HG03135 (cell line): ENCODE data around the gene MMP17.
"Not testable (repeated sequence)": the region's sequence is repeated elsewhere in the genome, so short reads cannot be mapped to it uniquely, and the experiment has no call there.

Experiments used
- ATAC-seq: cut with Tn5 transposase; IDR thresholded peaks from one replicate; pipeline ENCODE4 v1.9.1; 2021; ENCODE audit warnings: mild to moderate bottlenecking, moderate library complexity; ENCODE audit not compliant: unreplicated experiment

Gene MMP17

DNA sequence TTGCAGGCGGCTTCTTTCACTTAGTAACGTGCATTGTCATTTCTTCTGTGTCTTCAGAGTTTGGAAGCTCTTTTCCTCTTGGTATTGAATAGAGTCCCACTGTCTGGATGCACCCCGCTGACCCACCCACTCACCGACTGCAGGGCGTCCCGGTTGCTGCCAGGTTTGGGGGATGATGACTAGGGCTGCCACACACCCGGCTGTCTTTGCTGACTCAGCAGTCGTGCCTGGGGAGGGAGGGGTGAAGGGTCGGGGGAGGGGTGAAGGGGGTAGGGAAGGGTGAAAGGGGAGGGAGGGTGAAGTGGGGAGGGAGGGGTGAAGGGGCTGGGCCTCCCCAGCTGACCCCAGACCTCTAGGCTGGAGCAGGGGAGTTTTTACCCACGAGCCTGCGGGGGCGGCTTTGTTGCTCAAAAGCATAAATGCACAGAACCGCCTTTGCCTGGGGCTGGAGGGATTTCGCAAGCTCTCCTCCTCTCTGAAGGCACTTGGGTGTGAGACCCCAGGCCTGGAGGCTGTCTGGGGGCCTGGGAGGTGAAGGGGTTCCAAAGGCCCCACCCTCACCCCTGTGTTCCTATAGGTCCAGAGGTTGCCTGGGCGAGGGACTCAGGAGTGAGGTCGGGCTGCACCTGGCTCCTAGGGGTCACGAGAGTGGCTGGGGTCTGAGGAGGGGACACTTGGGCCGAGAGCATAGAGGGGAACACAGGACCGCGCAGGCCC lies 35.0 kb downstream of the MMP17 start:
- ATAC-seq: no peak

DNA sequence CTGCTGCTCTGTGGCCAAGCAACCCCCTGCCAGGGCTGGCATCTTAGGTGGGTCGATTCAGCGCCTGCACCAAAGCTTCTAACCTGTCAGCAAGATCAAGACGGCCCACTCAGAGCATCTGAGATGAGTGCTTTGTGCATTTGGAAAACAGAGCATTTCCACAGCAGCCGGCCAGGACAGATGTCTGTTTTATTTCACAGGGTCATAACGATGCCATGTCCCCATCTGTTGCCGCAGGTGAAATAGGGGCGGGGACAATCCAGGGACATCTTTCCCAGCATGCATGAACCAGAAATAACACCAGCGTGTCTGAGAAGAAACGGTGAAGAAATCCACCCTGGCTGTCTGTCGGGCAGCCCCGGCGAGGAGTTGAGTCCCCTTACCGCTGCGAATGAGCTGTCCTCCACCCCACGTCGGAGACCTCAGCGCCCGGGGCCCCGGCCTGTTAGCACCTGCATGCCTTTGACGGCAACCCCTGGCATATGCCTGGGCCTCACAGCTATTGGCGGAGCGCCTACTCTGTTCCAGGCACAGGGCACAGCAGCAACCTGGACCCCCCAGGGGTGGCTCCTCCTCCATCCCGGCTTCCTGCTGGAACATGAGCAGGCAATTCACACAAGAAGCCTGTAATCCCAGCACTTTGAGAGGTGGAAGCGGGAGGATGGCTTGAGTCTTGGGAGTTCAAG lies 35.7 kb downstream of the MMP17 start:
- ATAC-seq: no peak

DNA sequence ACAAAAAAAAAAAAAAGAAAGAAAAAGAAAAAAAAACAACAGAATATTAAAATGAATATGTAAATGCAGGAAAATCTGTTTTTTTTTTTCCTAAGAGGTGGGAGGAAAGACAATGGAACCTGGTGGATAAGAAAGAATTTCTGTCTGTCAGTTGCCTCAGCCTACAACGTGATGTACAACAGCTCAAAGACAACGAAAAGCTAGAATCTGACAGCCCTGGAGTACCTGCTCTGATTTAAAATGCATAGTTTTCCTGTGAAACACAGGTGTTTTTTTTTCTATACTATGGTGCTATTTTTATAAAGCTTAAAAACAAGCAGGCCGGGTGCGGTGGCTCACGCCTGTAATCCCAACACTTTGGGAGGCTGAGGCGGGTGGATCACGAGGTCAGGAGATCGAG lies 36.3 kb downstream of the MMP17 start:
- no peak for ATAC-seq

DNA sequence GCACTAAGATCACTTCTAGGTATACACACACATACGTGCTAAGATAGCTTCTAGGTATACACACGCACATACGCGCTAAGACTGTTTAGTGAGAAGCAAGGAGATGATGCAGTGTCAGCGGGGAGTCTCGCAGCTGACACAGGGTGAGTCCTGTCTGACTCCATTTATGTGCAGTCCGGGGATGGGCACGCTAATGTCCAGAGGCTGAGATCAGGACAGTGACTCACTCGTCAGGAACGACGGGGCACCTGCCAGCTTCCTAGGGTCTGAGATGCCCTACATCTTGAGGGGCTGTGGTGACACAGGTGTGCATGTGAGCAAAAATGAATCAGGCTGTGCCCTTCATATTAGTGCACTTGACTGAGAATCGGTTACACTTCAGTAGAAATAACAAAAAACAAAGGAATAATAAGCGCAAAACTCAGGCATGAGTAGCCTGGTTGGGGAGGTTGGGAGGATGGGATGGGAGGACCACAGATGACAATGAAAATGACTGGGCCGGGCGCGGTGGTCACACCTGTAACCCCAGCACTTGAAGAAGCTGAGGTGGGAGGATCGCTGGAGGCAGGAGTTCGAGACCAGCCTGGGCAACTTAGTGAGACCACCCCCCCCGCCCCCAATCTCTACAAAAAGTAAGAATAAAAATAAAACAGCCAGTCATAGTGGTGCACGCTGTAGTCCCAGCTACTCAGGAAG lies 37.1 kb downstream of the MMP17 start:
- no peak for ATAC-seq

DNA sequence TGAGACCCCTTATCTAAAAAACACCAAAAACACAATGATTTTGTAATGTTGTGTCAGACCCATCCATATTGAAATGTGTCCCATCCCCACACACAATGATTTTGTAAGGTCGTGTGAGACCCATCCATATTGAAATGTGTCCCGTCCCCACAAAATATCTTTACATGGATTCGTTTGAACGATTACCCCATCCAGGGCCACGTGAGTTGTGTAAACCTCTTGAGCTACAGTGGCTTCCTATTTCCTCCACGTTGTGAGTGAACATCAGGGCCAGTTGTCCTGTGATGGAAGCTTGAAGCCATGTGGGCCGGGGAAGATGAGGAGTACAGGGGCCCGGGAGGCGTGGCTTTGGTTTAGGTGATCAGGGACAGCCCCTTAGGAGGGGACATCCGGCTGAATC lies 39.3 kb downstream of the MMP17 start:
- ATAC-seq: no peak

DNA sequence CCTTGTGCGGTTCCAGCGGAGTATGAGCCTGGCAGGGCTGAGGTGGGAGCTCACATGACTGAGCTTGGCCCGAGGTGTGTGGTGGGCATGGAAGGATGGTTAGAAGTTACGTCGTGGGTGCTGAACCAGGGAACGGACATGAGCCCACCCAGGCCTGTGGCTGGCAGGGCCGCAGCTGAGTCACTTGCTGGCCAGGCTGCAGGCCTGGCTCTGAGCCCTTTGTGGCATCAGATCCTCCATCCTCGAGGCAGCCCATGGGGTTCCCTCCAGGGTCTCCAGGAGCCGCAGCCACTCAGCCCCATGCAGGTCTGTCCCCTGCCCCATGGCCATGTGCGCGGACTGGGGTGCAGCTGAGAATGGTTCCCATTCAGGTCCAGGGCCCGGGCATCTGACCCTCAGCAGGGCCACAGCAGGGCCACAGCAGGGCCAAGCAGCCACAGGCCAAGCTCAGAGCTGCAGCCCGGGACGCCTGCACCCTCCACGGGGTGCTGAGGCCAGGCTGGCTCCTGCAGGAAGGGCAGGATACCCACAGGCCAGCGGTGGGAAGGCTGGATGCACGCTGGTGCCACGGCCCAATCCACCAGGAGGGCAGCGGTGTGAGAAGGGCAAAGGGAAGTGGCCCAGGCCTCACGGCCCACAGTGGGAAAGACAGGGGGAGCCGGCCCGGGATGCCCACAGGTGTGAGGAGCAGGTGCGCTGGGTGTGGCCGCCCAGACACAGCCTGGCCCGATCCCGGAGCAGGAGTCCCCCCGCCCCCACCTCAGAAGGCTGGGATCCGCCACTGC lies 39.9 kb downstream of the MMP17 start:
- ATAC-seq: no peak

DNA sequence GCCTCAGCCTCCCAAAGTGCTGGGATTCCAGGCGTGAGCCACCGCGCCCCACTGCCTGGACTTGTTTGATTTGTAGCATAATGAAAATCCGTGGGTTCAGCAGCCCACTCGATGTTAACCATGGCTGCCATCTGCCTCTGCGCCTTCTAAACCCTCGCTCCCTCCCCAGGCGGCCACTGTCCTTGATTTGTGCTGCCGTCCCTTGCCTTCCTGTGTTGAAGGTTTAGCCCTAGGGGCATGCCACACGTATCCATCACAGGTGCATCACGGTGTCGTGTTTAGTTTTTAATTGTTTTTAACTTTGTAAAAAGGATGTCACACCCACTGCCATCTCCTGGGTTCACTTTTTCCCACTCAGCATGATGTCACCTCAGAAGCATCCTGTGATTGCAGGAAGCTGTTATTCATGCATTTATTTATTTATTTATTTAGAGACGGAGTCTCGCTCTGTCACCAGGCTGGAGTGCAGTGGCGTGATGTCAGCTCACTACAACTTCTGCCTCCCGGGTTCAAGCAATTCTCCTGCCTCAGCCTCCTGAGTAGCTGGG lies 41.8 kb downstream of the MMP17 start:
- no peak for ATAC-seq

DNA sequence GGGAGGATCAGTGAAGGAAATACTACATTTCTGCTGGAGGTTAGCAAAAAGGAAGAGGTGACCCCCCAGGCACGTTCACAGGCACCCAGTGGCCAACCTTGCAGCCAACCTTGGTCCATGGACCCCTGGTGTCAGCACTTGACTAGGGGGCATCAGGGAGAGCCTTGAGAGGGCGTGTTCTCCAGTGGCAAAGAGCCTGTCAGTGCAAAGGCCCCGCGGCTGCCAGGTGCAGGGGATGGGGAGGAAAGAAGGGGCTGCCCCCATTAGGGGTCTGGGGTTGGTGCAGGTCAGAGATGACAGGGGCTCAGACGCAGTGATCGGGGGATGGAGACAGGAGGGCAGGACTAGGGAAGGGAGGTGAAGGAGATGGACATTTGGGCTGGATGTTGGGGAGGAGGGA lies 43.5 kb downstream of the MMP17 start:
- no peak for ATAC-seq

DNA sequence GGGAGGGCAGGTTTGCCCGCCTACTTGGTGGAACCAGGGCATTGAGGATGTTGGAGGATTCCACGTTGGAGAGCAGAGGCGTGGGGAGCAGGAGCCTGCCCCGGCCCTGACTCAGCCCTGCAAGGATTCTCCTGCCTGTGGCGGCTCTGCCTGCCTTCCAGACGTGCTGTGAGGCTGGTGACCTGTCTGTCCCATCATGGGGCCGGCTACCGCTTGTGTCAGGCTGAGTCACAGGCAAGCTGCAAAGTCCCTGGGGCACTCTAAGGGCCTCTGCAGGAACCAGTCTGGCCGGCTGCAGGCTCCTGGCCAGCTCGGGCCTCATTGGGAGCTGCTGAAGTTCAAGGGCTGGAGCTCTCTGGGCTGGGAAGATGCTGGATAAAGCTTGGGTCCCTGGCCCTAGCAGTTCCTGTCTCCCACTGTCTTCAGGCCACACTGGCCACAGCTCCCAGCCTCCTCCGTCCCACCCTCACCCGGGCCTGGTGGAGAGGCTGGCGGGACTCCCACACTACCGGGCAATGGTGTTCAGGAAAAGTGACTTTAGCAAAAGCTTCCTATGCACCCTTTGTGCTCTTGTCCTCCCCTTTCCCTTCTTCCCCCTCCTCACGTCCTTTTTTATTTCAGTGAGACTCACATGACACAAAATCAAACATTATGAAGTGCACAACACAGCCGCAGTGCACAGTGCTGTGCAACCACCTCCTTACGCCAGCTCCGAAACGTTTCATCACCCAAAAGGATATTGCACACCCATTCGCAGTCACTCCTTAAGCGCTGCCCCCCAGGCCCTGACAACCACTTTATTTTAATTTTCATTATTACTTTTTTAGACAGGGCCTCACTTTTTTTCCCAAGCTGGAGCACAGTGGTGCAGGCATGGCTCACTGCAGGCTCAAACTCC lies 44.2 kb downstream of the MMP17 start:
- ATAC-seq: no peak

DNA sequence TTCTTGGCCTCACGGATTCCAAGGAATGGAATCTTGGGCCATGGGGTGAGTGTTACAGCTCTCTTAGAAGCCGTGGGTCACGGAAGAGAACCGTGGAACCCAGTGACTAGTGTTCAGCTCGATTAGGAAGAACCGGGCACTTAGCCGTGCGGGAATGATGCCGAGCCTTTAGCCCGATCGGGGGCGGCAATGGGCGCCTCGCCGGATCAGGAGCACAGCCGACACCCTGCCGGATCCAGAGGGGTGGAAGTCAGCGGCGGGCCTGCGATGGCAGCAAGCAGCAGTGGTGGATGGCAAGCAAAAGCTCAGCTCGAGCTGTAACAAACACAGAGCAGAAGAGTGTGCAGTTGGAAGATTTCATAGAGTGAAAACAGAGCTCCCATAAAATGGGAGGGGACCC lies 45.1 kb downstream of the MMP17 start:
- ATAC-seq: no peak

DNA sequence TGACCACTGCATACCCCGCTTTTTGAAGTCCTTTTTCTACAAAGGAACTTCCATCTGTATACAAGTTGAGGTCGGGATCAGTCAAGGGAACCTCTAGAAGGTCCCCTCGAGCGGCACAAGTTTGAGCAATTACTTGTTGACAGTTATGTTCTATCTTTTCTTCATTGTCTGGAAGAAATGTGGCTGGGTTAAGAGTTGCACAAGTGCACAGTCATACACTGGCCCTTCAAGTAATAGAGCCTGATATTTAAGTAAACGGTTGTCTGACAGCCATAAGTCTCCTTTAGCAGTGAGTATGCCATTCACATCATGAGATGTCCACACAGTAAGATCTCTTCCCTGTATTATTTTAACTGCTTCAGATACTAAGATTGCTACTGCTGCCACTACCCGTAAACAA lies 46.8 kb downstream of the MMP17 start:
- ATAC-seq: not testable (repeated sequence)

DNA sequence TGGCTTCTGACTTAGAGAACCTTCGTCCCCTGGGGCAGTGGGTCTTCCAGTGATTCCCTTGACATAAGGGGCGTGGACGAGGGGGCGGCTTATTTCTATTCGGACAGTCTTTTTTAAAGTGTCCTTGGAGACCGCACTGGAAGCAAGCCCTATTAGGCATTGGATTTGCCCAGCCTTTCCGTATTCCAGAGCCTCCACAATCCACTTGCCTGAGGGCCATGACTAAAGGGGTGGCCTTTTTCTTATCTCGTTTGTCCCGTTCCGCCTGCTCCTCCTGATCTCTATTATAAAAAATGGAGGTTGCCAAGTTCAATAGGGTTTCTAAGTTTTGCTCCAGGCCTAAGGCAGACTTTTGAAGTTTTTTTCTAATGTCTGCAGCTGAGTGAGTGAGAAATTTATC lies 49.0 kb downstream of the MMP17 start:
- ATAC-seq: not testable (repeated sequence)

DNA sequence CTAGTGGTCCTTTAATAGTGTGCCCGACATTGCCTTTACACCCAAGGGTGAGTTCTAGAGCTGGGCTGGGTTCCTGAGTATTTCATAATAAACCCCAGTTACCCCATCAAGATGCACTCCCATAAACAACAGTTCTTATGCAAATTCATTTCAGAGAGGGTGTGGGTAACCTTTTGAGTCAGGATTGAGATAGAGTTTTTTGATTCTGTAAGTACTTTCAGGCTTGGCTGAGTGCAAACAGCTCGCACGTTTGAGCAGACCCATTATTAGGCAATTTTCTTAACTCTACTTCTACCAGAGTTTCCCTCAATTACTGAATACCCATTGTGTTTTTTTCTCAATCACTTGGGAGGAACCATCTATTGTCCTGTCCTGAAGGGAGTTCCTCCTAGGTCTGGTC lies 50.2 kb downstream of the MMP17 start:
- not testable (repeated sequence) for ATAC-seq

DNA sequence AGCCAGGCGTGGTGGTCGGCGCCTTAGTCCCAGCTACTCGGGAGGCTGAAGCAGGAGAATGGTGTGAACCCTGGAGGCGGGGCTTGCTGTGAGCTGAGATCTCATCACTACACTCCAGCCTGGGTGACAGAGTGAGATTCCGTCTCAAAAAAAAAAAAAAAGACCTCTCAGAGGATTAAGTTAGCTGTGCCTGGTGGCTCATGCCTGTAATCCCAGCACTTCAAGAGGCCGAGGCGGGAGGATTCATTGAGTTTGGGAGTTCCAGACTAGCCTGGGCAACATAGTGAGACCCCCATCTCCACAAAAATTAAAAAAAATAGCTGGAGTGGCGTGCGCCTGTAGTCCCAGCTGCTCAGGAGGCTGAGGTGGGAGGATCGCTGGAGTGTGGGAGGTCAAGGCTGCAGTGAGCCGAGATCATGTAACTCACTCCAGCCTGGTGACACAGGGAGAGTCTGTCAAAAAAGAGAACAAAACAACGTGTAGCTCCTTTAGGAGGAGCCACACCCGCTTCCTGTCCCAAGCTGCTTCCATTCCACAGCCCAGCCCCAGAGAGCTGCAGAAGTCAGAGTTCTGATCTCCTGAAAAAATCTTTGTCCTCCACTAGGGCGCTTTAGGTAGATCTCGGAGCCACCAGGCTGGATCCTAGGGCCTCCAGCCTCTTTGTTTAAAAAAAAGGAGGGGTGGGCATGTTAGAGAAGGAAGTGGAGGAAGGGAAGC lies 54.8 kb downstream of the MMP17 start:
- no peak for ATAC-seq

DNA sequence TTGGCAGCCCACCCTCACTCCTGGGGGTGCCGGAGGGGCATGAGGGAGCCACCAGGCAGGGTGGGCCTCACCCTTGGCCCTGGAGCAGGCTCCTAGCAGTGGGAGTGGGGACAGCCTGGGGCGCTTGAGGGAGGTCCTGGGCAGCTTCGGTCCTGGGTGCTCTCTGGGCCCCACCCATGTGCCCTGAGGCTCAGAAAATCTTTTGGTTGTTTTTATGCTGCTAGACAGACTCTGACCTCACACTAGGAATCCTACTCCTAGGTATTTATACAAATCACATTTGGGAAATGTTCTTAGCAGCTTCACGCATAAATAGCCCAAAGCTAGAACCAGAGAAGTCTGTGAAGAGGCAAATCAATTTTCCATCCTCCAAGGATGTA lies 55.3 kb downstream of the MMP17 start:
- no peak for ATAC-seq

DNA sequence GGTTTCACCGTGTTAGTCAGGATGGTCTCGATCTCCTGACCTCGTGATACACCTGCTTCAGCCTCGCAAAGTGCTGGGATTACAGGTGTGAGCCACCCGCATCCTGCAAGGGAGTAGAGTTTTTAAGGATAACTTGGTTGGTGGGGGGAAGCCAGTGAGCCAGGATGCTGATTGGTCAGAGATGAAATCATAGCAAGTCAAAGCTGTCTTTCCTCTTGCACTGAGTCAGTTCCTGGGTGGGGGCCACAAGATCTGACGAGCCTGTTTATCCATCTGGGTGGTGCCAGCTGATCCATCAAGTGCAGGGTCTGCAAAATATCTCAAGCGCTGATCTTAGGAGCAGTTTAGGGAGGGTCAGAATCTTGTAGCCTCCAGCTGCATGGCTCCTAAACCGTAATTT lies 56.9 kb downstream of the MMP17 start:
- ATAC-seq: not testable (repeated sequence)

DNA sequence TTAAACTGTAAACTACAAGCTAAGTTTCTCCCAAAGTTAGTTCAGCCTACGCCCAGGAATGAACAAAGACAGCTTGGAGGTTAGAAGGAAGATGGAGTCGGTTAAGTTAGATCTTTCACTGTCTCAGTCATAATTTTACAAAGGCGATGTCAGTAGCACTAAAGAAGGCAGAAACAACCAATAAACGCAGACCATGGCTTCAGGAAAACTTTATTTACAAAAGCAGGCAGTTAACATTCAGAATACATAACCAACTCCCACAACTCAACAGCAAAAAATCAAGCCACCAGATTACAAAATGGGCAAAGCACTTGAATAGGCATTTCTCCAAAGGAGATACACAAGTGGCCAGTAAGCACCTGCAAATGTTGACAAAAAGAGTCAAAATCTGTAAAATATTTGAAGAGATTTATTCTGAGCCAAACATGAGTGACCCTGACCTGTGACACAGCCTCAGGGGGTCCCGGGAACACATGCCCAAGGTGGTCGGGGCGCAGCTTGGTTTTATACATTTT lies 57.4 kb downstream of the MMP17 start:
- no peak for ATAC-seq

DNA sequence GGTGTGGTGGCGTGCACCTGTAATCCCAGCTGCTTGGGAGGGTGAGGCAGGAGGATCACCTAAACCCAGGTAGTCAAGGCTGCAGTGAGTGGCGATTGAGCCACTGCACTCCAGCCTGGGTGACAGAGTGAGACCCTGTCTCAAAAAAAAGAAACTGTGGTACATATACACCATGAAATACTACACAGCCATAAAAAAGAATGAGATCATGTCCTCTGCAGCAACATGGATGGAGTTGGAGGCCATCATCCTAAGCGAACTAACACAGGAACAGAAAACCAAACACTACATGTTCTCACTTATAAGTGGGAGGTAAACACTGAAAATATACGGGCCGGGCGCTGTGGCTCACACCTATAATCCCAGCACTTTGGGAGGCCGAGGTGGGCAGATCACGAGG lies 63.5 kb downstream of the MMP17 start:
- ATAC-seq: not testable (repeated sequence)
